Rectal smooth muscle tissue (tissue), 1 donor: ENCODE data around the gene TBC1D22B.

ENCODE experiments used
- H3K27ac ChIP-seq: one replicate; pipeline ENCODE4 v1.7.0; 2013; ENCODE audit warnings: low read depth, low read length, inconsistent platforms
- H3K27me3 ChIP-seq: one replicate; pipeline ENCODE4 v1.7.0; 2013; ENCODE audit warnings: low read length; ENCODE audit not compliant: control insufficient read depth, insufficient read depth
- H3K36me3 ChIP-seq: one replicate; pipeline ENCODE4 v1.7.0; 2013; ENCODE audit warnings: low read length; ENCODE audit not compliant: control insufficient read depth, insufficient read depth
- H3K4me1 ChIP-seq: one replicate; pipeline ENCODE4 v1.7.0; 2013; ENCODE audit warnings: low read length; ENCODE audit not compliant: control insufficient read depth, insufficient read depth
- H3K4me3 ChIP-seq: one replicate; pipeline ENCODE4 v1.7.0; 2013; ENCODE audit warnings: low read length
- H3K9ac ChIP-seq: one replicate; pipeline ENCODE4 v1.7.0; 2013; ENCODE audit warnings: low read length

Gene TBC1D22B

DNA sequence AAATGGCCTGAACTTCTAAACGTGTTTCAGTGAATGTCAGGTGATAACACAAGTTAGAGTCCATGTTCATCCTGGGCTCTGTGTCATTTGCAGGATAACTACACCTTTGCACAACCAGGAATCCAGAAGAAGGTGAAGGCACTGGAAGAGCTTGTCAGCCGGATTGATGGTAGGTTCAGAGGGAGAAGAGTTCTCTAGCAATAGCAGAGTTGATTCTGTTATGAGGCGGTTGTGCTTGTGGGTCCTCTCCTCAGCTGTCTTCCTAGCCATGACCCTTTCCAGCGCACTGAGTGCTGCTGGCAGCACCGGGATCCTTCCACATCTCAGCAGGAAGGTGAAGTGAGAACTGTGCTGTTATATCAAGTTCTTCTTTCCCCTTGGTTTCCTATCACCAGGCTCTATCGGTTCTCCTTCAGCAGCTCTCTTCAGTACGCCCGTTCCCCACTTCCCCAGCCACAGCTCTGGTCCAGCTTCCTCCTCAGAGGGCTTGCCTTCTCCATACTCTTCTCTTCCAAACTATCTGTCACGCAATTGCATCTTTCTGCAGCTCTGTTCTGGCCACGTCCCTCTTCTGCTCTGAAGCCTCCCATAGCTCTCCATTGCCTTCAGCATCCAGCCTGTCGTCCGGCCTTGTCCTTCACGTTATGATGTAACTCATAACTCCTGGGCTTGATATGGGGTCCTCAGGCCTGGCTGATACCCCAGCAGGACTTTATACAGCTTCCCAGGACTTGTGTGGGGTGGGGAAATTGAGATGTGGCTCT is 56.3 kb downstream of the TBC1D22B start:
- H3K36me3 ChIP-seq = peaks cover 31% of the 10 kb centered on the region
- no peak overlapping the region for H3K27ac ChIP-seq
- no peaks in the 10 kb centered on the region for H3K4me1 ChIP-seq
- H3K27me3 ChIP-seq = no peaks in the 10 kb centered on the region
- no peak overlapping the region for H3K9ac ChIP-seq
- H3K4me3 ChIP-seq = no peak overlapping the region

GRCh38 chr6:37314487-37315156 is 57.0 kb downstream of the TBC1D22B start:
- Histone ChIP-seq H3K27me3 (no peaks in the 10 kb centered on the region), H3K9ac (no peak overlapping the region), H3K4me1 (no peaks in the 10 kb centered on the region), H3K36me3 (peaks cover 34% of the 10 kb centered on the region), H3K4me3 (no peak overlapping the region), H3K27ac (no peak overlapping the region)

DNA sequence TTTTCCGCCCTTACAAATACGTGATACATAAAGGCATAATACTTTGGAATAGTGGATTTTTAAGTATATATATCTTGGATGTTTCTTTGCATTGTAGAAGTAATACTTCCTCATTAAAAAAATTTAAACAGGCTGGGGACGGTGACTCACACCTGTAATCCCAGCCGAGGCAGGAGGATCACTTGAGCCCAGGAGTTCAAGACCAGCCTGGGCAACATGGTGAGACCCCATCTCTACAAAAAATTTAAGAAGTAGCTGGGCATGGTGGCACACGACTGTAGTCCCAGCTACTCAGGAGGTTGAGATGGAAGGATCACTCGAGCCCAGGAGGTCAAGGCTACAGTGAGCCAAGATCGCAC is 57.6 kb downstream of the TBC1D22B start:
- H3K36me3 ChIP-seq = peaks cover 37% of the 10 kb centered on the region
- no peaks in the 10 kb centered on the region for H3K27me3 ChIP-seq

DNA sequence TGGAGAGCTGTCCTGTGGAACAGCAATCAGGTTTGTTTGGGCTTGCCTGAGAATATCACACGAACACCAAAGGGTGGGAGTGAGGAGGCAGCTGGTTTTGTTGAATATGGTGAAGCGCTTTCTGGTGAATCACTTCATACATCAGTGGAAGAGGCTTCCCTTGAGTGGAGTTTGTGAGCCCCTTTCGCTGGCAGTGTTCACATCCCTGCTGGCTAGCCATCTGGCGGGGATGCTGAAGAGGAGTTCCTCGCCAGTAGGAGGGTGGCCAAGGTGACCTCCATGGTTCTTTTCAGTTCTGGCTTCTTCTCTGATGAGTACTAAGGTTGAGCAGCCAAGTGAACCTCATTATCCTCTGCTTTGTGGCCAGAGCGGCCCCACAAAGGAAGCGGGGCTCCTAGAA is 58.5 kb downstream of the TBC1D22B start:
- no peak overlapping the region for H3K9ac ChIP-seq
- no peaks in the 10 kb centered on the region for H3K27me3 ChIP-seq
- peaks cover 41% of the 10 kb centered on the region for H3K36me3 ChIP-seq
- H3K4me3 ChIP-seq = no peak overlapping the region
- H3K4me1 ChIP-seq = no peaks in the 10 kb centered on the region
- H3K27ac ChIP-seq = no peak overlapping the region

More for the DNA sequence above, 57.6 kb downstream of the TBC1D22B start:
- Histone ChIP-seq H3K4me3 (no peak overlapping the region), H3K9ac (no peak overlapping the region), H3K27ac (no peak overlapping the region), H3K4me1 (no peaks in the 10 kb centered on the region)

DNA sequence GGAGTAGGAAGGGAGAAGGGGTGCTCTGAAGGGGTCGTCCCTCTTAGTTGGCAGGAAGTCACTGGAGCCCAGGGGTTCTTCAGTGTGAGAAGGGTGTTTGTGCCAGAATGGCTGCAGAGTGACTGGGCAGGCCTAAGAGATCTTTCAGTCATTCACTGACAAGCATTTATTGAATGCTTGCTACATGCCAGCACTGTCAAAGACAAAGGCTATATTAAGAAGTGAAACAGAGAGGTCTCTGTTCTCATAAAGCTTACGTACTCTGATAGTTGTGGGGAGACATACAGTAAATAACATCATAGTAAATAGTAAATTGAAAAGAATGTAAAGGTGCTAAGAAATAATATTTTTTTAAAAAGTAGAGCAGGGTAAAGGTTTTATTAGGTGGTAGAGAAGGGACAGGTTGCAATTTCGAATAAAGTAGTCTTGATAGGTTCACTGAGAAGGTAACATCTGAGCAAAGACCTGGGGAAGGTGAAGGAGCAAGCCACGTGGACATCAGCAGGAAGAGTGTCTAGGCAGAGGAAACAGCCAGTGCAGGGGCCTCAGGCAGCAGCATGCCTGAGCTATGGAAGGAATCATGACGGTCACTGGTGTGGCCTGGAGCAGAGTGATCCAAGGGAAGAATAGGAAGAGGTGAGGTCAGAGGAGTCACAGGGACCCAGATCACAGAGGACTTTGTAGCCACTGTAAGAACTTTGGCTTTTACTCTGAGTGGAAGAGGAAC is 59.9 kb downstream of the TBC1D22B start:
- Histone ChIP-seq H3K9ac (no peak overlapping the region), H3K27me3 (no peaks in the 10 kb centered on the region), H3K36me3 (peaks cover 44% of the 10 kb centered on the region), H3K4me1 (no peaks in the 10 kb centered on the region), H3K4me3 (no peak overlapping the region), H3K27ac (no peak overlapping the region)

GRCh38 chr6:37319156-37319555 is 61.6 kb downstream of the TBC1D22B start:
- H3K27ac ChIP-seq = no peak overlapping the region
- peaks cover 8% of the 10 kb centered on the region for H3K4me1 ChIP-seq
- H3K36me3 ChIP-seq = peaks cover 40% of the 10 kb centered on the region
- no peak overlapping the region for H3K9ac ChIP-seq
- H3K4me3 ChIP-seq = no peak overlapping the region
- no peaks in the 10 kb centered on the region for H3K27me3 ChIP-seq

GRCh38 chr6:37319856-37320480 is 62.4 kb downstream of the TBC1D22B start:
- peaks cover 36% of the 10 kb centered on the region for H3K36me3 ChIP-seq

GRCh38 chr6:37320646-37321045 is 63.1 kb downstream of the TBC1D22B start:
- H3K27me3 ChIP-seq = no peaks in the 10 kb centered on the region
- peaks cover 8% of the 10 kb centered on the region for H3K4me1 ChIP-seq
- peaks cover 36% of the 10 kb centered on the region for H3K36me3 ChIP-seq
- no peak overlapping the region for H3K4me3 ChIP-seq
- H3K27ac ChIP-seq = no peak overlapping the region
- no peak overlapping the region for H3K9ac ChIP-seq

More at GRCh38 chr6:37319856-37320480, 62.4 kb downstream of the TBC1D22B start:
- H3K4me1 ChIP-seq = peaks cover 8% of the 10 kb centered on the region
- no peak overlapping the region for H3K4me3 ChIP-seq
- H3K27ac ChIP-seq = no peak overlapping the region
- no peak overlapping the region for H3K9ac ChIP-seq
- no peaks in the 10 kb centered on the region for H3K27me3 ChIP-seq

DNA sequence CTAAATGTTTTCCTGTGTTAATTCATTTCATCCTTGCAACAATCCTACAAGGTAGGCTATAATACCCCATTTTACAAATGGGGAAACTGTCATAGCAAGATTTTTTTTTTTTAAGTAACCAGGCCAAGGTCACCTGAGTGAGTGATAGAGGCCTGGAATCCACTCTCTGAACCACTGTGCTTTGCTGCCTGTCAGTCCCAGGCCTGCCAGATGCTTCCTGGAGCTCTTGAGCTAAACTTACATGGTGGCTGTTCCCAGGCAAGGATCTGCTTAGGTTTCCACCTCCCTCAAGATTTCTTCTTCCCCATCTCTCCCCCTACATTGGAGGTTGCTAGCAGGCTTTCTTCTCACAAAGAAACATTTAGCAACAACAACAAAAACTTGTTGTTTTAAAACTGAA is 63.5 kb downstream of the TBC1D22B start:
- H3K36me3 ChIP-seq = peaks cover 33% of the 10 kb centered on the region
- no peak overlapping the region for H3K4me3 ChIP-seq
- H3K27me3 ChIP-seq = no peaks in the 10 kb centered on the region
- H3K9ac ChIP-seq = no peak overlapping the region
- H3K4me1 ChIP-seq = peaks cover 8% of the 10 kb centered on the region
- no peak overlapping the region for H3K27ac ChIP-seq

- Histone ChIP-seq H3K27me3 (no peaks in the 10 kb centered on the region), H3K4me1 (peaks cover 8% of the 10 kb centered on the region), H3K4me3 (no peak overlapping the region), H3K27ac (no peak overlapping the region), H3K36me3 (peaks cover 27% of the 10 kb centered on the region), H3K9ac (no peak overlapping the region)
Measured at GRCh38 chr6:37321516-37322415, 64.2 kb downstream of the TBC1D22B start.

DNA sequence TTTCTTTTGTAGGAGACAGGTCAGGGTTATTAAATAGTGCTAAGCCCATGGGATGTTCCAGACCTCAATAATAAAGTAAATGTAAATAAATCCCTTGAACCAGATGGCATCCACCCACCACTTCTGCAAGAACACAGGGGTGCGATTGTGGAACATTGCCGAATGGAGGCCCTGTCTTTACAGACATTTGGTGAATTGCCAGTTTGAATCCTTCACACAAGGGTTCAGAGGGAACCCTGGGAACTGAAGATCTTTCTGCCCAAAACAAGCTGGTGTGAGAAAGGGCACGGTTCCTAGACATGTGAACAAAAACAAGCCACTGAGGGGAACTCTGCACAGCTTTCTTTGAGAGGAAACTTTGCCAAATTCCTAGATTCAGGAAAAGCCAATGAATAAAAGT is 66.0 kb downstream of the TBC1D22B start:
- Histone ChIP-seq H3K27me3 (no peaks in the 10 kb centered on the region), H3K4me3 (no peak overlapping the region), H3K27ac (no peak overlapping the region), H3K4me1 (peaks cover 8% of the 10 kb centered on the region), H3K9ac (no peak overlapping the region), H3K36me3 (peaks cover 13% of the 10 kb centered on the region)
